ENCODE data around the gene NOS3. TPM values are rescaled to one million over a fixed set of nuclear protein-coding genes. Genes with fewer than 3 reads are reported as not detected.

The NOS3 gene
- total and polyA plus RNA-seq, 9 of the 15 experiments (the other 6 are each of a cell fraction or from before 2014, with no cell fraction given) = 1.1 to 121 (median 23.6) TPM

DNA sequence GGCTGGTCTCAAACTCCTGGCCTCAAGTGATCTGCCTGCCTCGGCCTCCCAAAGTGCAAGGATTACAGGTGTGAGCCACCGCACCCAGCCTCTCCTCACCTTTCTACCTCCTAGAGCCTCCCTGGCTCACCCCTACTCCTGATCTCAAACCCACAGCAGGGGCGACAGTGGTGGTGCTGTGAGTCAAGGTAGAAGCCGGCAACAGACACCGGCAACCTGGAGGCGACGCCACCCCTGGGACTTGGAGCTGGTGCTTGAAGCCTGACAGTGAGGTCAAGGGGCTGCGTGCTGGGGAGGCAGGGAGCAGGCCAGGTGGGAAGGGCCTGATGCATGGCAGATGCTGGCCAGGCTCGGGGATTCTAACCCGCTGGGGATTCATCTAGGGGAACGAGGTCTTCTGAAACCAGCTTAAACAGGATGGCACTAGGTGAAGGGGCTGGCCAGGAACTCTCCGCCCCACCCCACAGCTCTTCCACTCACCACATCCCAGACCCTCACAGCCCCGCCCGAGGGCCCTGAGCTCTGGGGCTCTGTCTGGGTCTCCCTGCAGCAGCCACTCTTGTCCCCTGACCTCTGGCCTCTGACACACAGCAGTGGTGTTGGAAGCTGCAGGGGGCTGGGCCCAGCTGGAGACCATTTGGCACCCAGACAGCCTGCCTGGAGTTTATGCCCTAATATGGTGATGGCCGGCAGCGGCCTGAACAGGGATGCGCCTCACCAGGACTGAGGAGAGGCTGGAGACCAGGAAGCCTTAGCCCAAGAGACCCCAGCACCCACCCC lies 29.1 kb upstream of the NOS3 start (continued):
- TF ChIP-seq, protein P1, sequence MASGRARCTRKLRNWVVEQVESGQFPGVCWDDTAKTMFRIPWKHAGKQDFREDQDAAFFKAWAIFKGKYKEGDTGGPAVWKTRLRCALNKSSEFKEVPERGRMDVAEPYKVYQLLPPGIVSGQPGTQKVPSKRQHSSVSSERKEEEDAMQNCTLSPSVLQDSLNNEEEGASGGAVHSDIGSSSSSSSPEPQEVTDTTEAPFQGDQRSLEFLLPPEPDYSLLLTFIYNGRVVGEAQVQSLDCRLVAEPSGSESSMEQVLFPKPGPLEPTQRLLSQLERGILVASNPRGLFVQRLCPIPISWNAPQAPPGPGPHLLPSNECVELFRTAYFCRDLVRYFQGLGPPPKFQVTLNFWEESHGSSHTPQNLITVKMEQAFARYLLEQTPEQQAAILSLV (tag; IDR thresholded peaks at IDR 0.05) = peak; percentile 51; the same call in 1 of the 2 replicates
- no peak for TF ChIP-seq ZKSCAN3 (CRISPR knock-in tag; IDR thresholded peaks at IDR 0.05)
- TF ChIP-seq, protein P2, sequence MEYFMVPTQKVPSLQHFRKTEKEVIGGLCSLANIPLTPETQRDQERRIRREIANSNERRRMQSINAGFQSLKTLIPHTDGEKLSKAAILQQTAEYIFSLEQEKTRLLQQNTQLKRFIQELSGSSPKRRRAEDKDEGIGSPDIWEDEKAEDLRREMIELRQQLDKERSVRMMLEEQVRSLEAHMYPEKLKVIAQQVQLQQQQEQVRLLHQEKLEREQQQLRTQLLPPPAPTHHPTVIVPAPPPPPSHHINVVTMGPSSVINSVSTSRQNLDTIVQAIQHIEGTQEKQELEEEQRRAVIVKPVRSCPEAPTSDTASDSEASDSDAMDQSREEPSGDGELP (CRISPR knock-in tag; IDR thresholded peaks at IDR 0.05; ENCODE audit: borderline replicate concordance) = peak; percentile 96
- peak; percentile 25 for TF ChIP-seq HNRNPLL (IDR thresholded peaks at IDR 0.05; ENCODE audit: low read depth, low read length, poor library complexity, severe bottlenecking)
- TF ChIP-seq RUNX1 (IDR thresholded peaks at IDR 0.05; ENCODE audit: low read depth) = no peak
- TF ChIP-seq KDM4B (IDR thresholded peaks at IDR 0.05; ENCODE audit: borderline replicate concordance in 2 of 2, low read depth in 1 of 2) = no peak
- no peak for TF ChIP-seq ZBTB1 (CRISPR knock-in tag; IDR thresholded peaks at IDR 0.05; ENCODE audit: borderline replicate concordance, low read depth)
- TF ChIP-seq, protein P3, sequence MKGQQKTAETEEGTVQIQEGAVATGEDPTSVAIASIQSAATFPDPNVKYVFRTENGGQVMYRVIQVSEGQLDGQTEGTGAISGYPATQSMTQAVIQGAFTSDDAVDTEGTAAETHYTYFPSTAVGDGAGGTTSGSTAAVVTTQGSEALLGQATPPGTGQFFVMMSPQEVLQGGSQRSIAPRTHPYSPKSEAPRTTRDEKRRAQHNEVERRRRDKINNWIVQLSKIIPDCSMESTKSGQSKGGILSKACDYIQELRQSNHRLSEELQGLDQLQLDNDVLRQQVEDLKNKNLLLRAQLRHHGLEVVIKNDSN (CRISPR knock-in tag; IDR thresholded peaks at IDR 0.05) = 0 out of 2 replicates have a peak, but pooled peaks have one; percentile 0
- TF ChIP-seq CREB1 (IDR thresholded peaks at IDR 0.05) = peak; percentile 23; the same call in 1 of the 2 replicates
- TF ChIP-seq CREB1 (CRISPR knock-in tag; IDR thresholded peaks at IDR 0.05) = peak; percentile 44; the same call in 1 of the 2 replicates
- TF ChIP-seq ZBTB33 (CRISPR knock-in tag; IDR thresholded peaks at IDR 0.05) = no peak
- TF ChIP-seq MXD1 (CRISPR knock-in tag; IDR thresholded peaks at IDR 0.05; ENCODE audit: borderline replicate concordance, poor library complexity, severe bottlenecking) = no peak
- TF ChIP-seq MLX (CRISPR knock-in tag; conservative IDR thresholded peaks at IDR 0.05) = peak in 1 of 2 experiments; percentile 78; a peak in 1 of 4 replicates
- peak; percentile 30 for TF ChIP-seq HMGN3 (IDR thresholded peaks at IDR 0.05; ENCODE audit: borderline replicate concordance, extremely low read depth, insufficient read length, low read depth, low read length)
- TF ChIP-seq NR2C1 (IDR thresholded peaks at IDR 0.05) = no peak
- TF ChIP-seq NR2C1 (tag; IDR thresholded peaks at IDR 0.05) = peak; percentile 98

Measured in K562 (cell line).